Activated CD8-positive, alpha-beta memory T cell treated with anti-CD3 and anti-CD28 coated beads, Interleukin-2, amount 50 U/mL, for 4 hours (primary cell): ENCODE results near the gene TRPM2.

Experiments
- DNase-seq: peaks from one replicate; pipeline ENCODE4 v3.0.0-alpha.2; 2020

Gene TRPM2

GRCh38 chr21:44353191-44353970 is at the start of gene TRPM2:
Gene TRPM2, plus strand, starts transcription at chr21:44353621. Its CDS starts 80 bp downstream, at chr21:44353701.
- DNase-seq, result peak; percentile 36

- DNase-seq, result no peak
These were observed 49.3 kb upstream of the TRPM2 start for GRCh38 chr21:44304011-44304616.

- peak; percentile 55 for DNase-seq
These were observed 48.5 kb upstream of the TRPM2 start for GRCh38 chr21:44304877-44305293.

- DNase-seq, result no peak
These were observed 47.7 kb upstream of the TRPM2 start for GRCh38 chr21:44305691-44306090.

- no peak for DNase-seq
These were observed 46.3 kb upstream of the TRPM2 start for GRCh38 chr21:44306936-44307704.

GRCh38 chr21:44310628-44311507 is 42.6 kb upstream of the TRPM2 start:
- DNase-seq, result no peak

- no peak for DNase-seq
These were observed 41.3 kb upstream of the TRPM2 start for GRCh38 chr21:44312089-44312488.

GRCh38 chr21:44312716-44313115 is 40.7 kb upstream of the TRPM2 start:
- no peak for DNase-seq

- no peak for DNase-seq
These were observed 40.0 kb upstream of the TRPM2 start for GRCh38 chr21:44313451-44313850.

- no peak for DNase-seq
These were observed 39.3 kb upstream of the TRPM2 start for GRCh38 chr21:44314128-44314527.

GRCh38 chr21:44314561-44314960 is 38.9 kb upstream of the TRPM2 start:
- DNase-seq, result no peak

- no peak for DNase-seq
These were observed 37.7 kb upstream of the TRPM2 start for GRCh38 chr21:44315691-44316203.

GRCh38 chr21:44316277-44316900 is 37.0 kb upstream of the TRPM2 start:
- DNase-seq, result no peak

GRCh38 chr21:44317241-44317782 is 36.1 kb upstream of the TRPM2 start:
- no peak for DNase-seq

GRCh38 chr21:44317871-44318270 is 35.5 kb upstream of the TRPM2 start:
- no peak for DNase-seq

- DNase-seq, result no peak
These were observed 34.7 kb upstream of the TRPM2 start for GRCh38 chr21:44318489-44319285.

- DNase-seq, result no peak
These were observed 33.9 kb upstream of the TRPM2 start for GRCh38 chr21:44319407-44320065.

GRCh38 chr21:44320847-44321246 is 32.6 kb upstream of the TRPM2 start:
- DNase-seq, result no peak

GRCh38 chr21:44321846-44322450 is 31.5 kb upstream of the TRPM2 start:
- no peak for DNase-seq
